ENCODE measurements around the gene CHD3.

Gene CHD3

DNA sequence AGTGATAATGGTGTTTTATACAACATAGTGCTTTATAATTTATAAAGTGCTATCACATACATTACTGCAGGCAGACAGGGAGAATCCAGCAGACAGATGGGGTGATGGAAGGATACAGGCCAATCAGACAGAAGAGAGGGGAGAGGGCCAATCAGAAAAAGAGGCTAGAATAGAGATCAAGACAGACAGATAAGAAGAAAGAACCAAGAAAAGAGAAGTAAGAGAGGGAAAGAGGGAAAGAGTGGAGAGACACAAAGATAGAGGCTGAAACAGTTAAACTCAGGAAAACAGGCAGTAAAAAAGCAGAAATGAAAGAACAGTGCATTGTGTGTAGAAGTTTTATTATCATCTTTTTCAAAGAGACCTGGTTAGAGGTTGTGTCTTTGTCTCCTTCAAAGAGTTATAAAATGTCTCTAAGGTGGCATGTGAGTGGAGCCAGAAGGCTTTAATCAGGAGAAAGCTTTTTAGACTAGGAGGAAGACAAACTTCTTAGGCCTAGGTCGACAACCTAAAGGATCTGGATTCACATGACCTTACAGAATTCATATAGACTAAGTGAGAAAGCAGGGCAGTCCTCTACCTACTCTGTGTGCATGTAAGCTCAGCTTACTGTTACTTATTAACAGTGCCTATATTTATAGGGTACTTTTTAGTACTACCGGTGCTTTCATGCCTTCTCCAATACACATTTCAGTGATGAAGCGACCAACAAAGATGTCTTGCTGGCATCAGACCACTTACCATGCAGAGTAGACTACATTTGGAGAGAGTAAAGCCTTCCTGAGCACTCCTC lies 8.3 kb upstream of the CHD3 start:
- TF ChIP-seq YY1 (IDR thresholded peaks at IDR 0.05; ENCODE audit: low read depth) (no peak), EP300 (IDR thresholded peaks at IDR 0.05; ENCODE audit: borderline replicate concordance) (no peak), TAF1 (IDR thresholded peaks at IDR 0.05; ENCODE audit: low read depth) (no peak), REST (IDR thresholded peaks at IDR 0.05; ENCODE audit: low read depth) (no peak), CEBPB (IDR thresholded peaks at IDR 0.05) (no peak), CREB1 (IDR thresholded peaks at IDR 0.05; ENCODE audit: low read depth) (no peak), RAD21 (IDR thresholded peaks at IDR 0.05; ENCODE audit: low read depth) (no peak), TCF12 (IDR thresholded peaks at IDR 0.05; ENCODE audit: low read depth) (no peak), ZBTB7A (IDR thresholded peaks at IDR 0.05; ENCODE audit: low read depth) (no peak)

- no peak for TF ChIP-seq EGR1 (IDR thresholded peaks at IDR 0.05)
These were observed 7.1 kb upstream of the CHD3 start for GRCh38 chr17:7881276-7882054.

GRCh38 chr17:7882068-7882467 lies 6.5 kb upstream of the CHD3 start:
- TF ChIP-seq REST (IDR thresholded peaks at IDR 0.05; ENCODE audit: low read depth) (no peak), NFIC (IDR thresholded peaks at IDR 0.05) (no peak), FOXM1 (IDR thresholded peaks at IDR 0.05; ENCODE audit: borderline replicate concordance, low read depth) (no peak), EGR1 (IDR thresholded peaks at IDR 0.05) (no peak), TCF12 (IDR thresholded peaks at IDR 0.05; ENCODE audit: low read depth) (no peak), ZBTB7A (IDR thresholded peaks at IDR 0.05; ENCODE audit: low read depth) (no peak), RAD21 (IDR thresholded peaks at IDR 0.05; ENCODE audit: low read depth) (no peak), CEBPB (IDR thresholded peaks at IDR 0.05) (no peak), EP300 (IDR thresholded peaks at IDR 0.05; ENCODE audit: borderline replicate concordance) (no peak), MAX (IDR thresholded peaks at IDR 0.05) (no peak), CREB1 (IDR thresholded peaks at IDR 0.05; ENCODE audit: low read depth) (no peak), USF1 (IDR thresholded peaks at IDR 0.05) (no peak), YY1 (IDR thresholded peaks at IDR 0.05; ENCODE audit: low read depth) (no peak), TEAD4 (IDR thresholded peaks at IDR 0.05) (no peak), TAF1 (IDR thresholded peaks at IDR 0.05; ENCODE audit: low read depth) (no peak)

DNA sequence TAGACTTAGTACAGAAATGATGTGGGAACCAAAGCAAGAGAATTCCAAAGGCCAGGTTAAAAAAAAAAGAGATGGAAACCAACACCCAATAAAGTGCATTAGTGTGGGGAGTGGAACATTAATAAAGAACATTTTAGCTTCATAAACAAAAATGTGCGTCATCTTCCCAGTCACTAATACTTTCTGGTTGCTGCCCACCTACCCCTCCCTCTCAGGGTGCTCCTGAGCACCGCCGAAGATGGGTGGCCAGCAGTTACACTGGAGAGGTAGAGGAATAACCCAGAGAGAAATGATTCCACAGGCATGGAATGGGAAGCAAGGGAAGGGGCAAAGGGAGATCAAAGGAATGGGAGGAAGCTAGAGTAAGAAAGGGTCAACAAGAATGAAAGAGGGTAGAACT lies 6.0 kb upstream of the CHD3 start:
- TF ChIP-seq NFIC (IDR thresholded peaks at IDR 0.05) = no peak
- TF ChIP-seq EP300 (IDR thresholded peaks at IDR 0.05; ENCODE audit: borderline replicate concordance) = no peak
- no peak for TF ChIP-seq USF1 (IDR thresholded peaks at IDR 0.05)
- TF ChIP-seq MAX (IDR thresholded peaks at IDR 0.05) = no peak
- no peak for TF ChIP-seq ZBTB7A (IDR thresholded peaks at IDR 0.05; ENCODE audit: low read depth)
- no peak for TF ChIP-seq FOXM1 (IDR thresholded peaks at IDR 0.05; ENCODE audit: borderline replicate concordance, low read depth)
- TF ChIP-seq CEBPB (IDR thresholded peaks at IDR 0.05) = no peak
- TF ChIP-seq EGR1 (IDR thresholded peaks at IDR 0.05) = no peak
- TF ChIP-seq TCF12 (IDR thresholded peaks at IDR 0.05; ENCODE audit: low read depth) = no peak
- TF ChIP-seq REST (IDR thresholded peaks at IDR 0.05; ENCODE audit: low read depth) = no peak
- no peak for TF ChIP-seq TEAD4 (IDR thresholded peaks at IDR 0.05)
- TF ChIP-seq YY1 (IDR thresholded peaks at IDR 0.05; ENCODE audit: low read depth) = no peak
- no peak for TF ChIP-seq TAF1 (IDR thresholded peaks at IDR 0.05; ENCODE audit: low read depth)
- no peak for TF ChIP-seq CREB1 (IDR thresholded peaks at IDR 0.05; ENCODE audit: low read depth)
- no peak for TF ChIP-seq RAD21 (IDR thresholded peaks at IDR 0.05; ENCODE audit: low read depth)
